MM.1S (cell line): ENCODE results near the gene ZWINT.

Source experiments
- DNase-seq: peaks from one replicate; pipeline ENCODE4 v3.0.0-alpha.2; 2015
- H2AFZ ChIP-seq: fragments of 300-600 bp; sonication (generic); 2 replicates; pipeline ENCODE4 v1.6.0; 2016; ENCODE audit warnings: antibody characterized with exemption, low read length
- H3F3A ChIP-seq: fragments of 300-600 bp; sonication (generic); 2 replicates; pipeline ENCODE4 v1.6.1; 2016; ENCODE audit warnings: mild to moderate bottlenecking, antibody characterized with exemption, low read length, moderate library complexity, mixed read lengths; ENCODE audit not compliant: insufficient read depth
- H3K27ac ChIP-seq: fragments of 300-600 bp; sonication (generic); 2 replicates; pipeline ENCODE4 v1.5.1; 2016; ENCODE audit warnings: mild to moderate bottlenecking, low read length
- H3K27me3 ChIP-seq: fragments of 300-600 bp; sonication (generic); replicated peaks from 2 replicates; pipeline ENCODE4 v1.6.0; 2016; ENCODE audit warnings: low read length; ENCODE audit not compliant: insufficient read depth
- H3K36me3 ChIP-seq: fragments of 300-600 bp; sonication (generic); replicated peaks from 2 replicates; pipeline ENCODE4 v1.6.1; 2016; ENCODE audit warnings: mild to moderate bottlenecking, low read length, mixed read lengths; ENCODE audit not compliant: insufficient read depth
- H3K4me1 ChIP-seq: fragments of 300-600 bp; sonication (generic); 2 replicates; pipeline ENCODE4 v1.6.1; 2016; ENCODE audit warnings: low read length, mixed read lengths
- H3K4me2 ChIP-seq: fragments of 300-600 bp; sonication (generic); 2 replicates; pipeline ENCODE4 v1.6.0; 2016; ENCODE audit warnings: low read depth, low read length
- H3K4me3 ChIP-seq: fragments of 300-600 bp; sonication (generic); 2 replicates; pipeline ENCODE4 v1.5.1; 2016; ENCODE audit warnings: low read length, mixed read lengths
- H3K79me2 ChIP-seq: fragments of 300-600 bp; sonication (generic); 2 replicates; pipeline ENCODE4 v1.6.1; 2016; ENCODE audit warnings: mixed run types, low read length, mixed read lengths
- H3K9ac ChIP-seq: fragments of 300-600 bp; sonication (generic); 2 replicates; pipeline ENCODE4 v1.6.1; 2016; ENCODE audit warnings: low read length, mixed read lengths
- H3K9me2 ChIP-seq: fragments of 300-600 bp; sonication (generic); replicated peaks from 2 replicates; pipeline ENCODE4 v1.6.1; 2016; ENCODE audit warnings: mild to moderate bottlenecking, low read length, mixed read lengths; ENCODE audit not compliant: insufficient read depth
- H3K9me3 ChIP-seq: fragments of 300-600 bp; sonication (generic); replicated peaks from 2 replicates; pipeline ENCODE4 v1.6.1; 2016; ENCODE audit warnings: mild to moderate bottlenecking, low read length, mixed read lengths; ENCODE audit not compliant: insufficient read depth
- H4K20me1 ChIP-seq: fragments of 300-600 bp; sonication (generic); 2 replicates; pipeline ENCODE4 v1.6.1; 2016; ENCODE audit warnings: mild to moderate bottlenecking, low read length, moderate library complexity, mixed read lengths; ENCODE audit not compliant: insufficient read depth
- EZH2 ChIP-seq: fragments of 300-600 bp; sonication (generic); optimal IDR thresholded peaks from 2 replicates; pipeline ENCODE3; 2017; ENCODE audit warnings: low read depth, mild to moderate bottlenecking, antibody characterized with exemption, low read length, mixed read lengths
- EZH2phosphoT487 ChIP-seq: fragments of 300-600 bp; sonication (generic); IDR thresholded peaks from 2 replicates; pipeline ENCODE4 v1.6.1; 2018; ENCODE audit warnings: antibody characterized with exemption, low read length

Gene ZWINT

GRCh38 chr10:56316603-56317002 lies 44.5 kb downstream of the ZWINT start:
- Histone ChIP-seq H3K79me2 (no peaks in the 10 kb centered on the region), H3K4me2 (no peak overlapping the region), H4K20me1 (no peaks in the 10 kb centered on the region), H2AFZ (no peak overlapping the region), H3F3A (no peaks in the 10 kb centered on the region), H3K27ac (no peak overlapping the region), H3K9ac (no peak overlapping the region), H3K4me1 (no peaks in the 10 kb centered on the region; the same call in 1 of the 2 replicates), H3K27me3 (no peaks in the 10 kb centered on the region), H3K4me3 (no peak overlapping the region), H3K9me2 (no peaks in the 10 kb centered on the region), H3K9me3 (no peaks in the 10 kb centered on the region), H3K36me3 (no peaks in the 10 kb centered on the region)
- TF ChIP-seq EZH2phosphoT487: no peak
- TF ChIP-seq EZH2: no peak
- DNase-seq: no peak
